ENCODE data around the gene ARHGEF18.

DNA sequence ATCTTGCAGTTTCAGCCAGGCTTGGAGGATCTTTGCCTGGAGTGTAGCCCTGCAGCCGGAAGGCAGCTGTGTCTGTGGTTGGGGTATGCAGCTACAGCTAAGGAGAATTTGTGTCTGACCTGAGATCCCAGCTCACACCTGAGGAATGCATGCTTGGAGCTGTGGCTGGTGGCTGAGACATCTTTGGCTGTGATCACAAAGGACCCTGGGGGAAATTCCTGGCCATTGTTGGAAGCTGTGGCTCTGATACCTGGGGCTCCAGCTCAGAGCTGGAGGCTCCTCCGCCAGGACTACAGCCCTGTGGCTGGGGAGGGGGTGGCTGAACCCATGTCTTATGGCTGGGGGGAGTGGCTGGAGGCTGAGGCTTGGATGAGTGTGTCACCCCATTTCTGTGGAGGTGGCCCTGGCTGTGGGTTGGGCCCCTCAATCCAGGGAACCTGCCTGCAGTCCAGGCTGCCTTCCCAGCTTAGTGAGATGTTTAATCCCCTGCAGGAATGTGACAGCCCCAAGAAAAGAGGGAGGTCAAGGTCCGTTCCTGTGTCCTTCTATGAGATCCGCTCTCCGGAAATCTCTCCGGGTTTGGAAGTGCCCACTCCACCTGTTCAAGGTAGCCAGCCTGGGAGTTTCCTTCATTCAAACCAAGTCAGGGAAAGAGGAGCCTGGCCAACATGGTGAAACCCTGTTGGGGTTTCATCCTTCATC lies 27.6 kb downstream of the ARHGEF18 start:
- TF ChIP-seq EZH2 (IDR thresholded peaks at IDR 0.05; ENCODE audit: insufficient read depth, poor library complexity, severe bottlenecking) (no peak), EZH2phosphoT487 (IDR thresholded peaks at IDR 0.05; ENCODE audit: insufficient read depth, low read depth) (no peak)

Measured in GM23248 (cell line).